ENCODE data around the gene NAP1L4. TPM values are rescaled to one million over a fixed set of nuclear protein-coding genes. Genes with fewer than 3 reads are reported as not detected.

The NAP1L4 gene
- total and polyA plus RNA-seq, 2 of the 8 experiments (the other 6 are each of a cell fraction or from before 2014, with no cell fraction given) = 75.8 to 194 TPM

GRCh38 chr11:2940147-2940920 is 51.8 kb downstream of the NAP1L4 start:
- no peak overlapping the region for H3K4ac ChIP-seq (replicated peaks; ENCODE audit: insufficient read length, low read depth, low read length)
- ChIA-PET CTCF (ENCODE audit: partially characterized antibody) (interaction anchor here (1.1 to 4.9 kb wide), 4 partner anchors 9 to 137 kb away, joined by 3 to 33 read pairs (median 4); partner anchors contain the start of gene PHLDA2), POLR2A (ENCODE audit: partially characterized antibody) (interaction anchor here (0.6 to 1.7 kb wide), 5 partner anchors 10 to 56 kb away, joined by 3 to 12 read pairs (median 5); partner anchors contain the start of gene PHLDA2)
- H2BK5ac ChIP-seq (ENCODE audit: low read depth, low read length) = no peak overlapping the region
- DNase-seq (ENCODE audit: low read depth in 1 of 2, low spot score in 2 of 2) (no peak), FAIRE-seq (no peak)
- H2BK15ac ChIP-seq (ENCODE audit: low read length) = no peak overlapping the region
- no peak overlapping the region for H3K56ac ChIP-seq (replicated peaks; ENCODE audit: insufficient read length, low read depth, low read length)
- peaks cover 0 to 14% (median 6%) of the 10 kb centered on the region in 4 experiments; a peak in 6 of 7 replicates for H3K4me1 ChIP-seq (replicated peaks in 1 of 4; ENCODE audit: control insufficient read depth in 3 of 4, insufficient read depth in 4 of 4, low read length in 3 of 4)
- TF ChIP-seq POLR2A (IDR thresholded peaks at IDR 0.05; ENCODE audit: control extremely low read depth in 1 of 2, low read depth in 2 of 2, low read length in 2 of 2) = no peak; a peak in 1 of 3 replicates
- peak; percentile 34; the same call in 1 of the 2 replicates for TF ChIP-seq MAFK (IDR thresholded peaks at IDR 0.05; ENCODE audit: low read depth, low read length)
- TF ChIP-seq RAD21 (IDR thresholded peaks at IDR 0.05 in 1 of 2, conservative IDR thresholded peaks at IDR 0.05 in 1 of 2; ENCODE audit: low read depth in 2 of 2, low read length in 2 of 2) = no peak
- no peak for TF ChIP-seq SIRT6 (IDR thresholded peaks at IDR 0.05; ENCODE audit: low read length)
- TF ChIP-seq POU5F1 (IDR thresholded peaks at IDR 0.05; ENCODE audit: low read depth, low read length) = no peak
- 0 out of 2 replicates have a peak, but pooled peaks have one; percentile 16 for TF ChIP-seq BACH1 (IDR thresholded peaks at IDR 0.05; ENCODE audit: low read length)
- H4K20me1 ChIP-seq (replicated peaks in 1 of 2; ENCODE audit: control insufficient read depth in 1 of 2, insufficient read depth in 2 of 2, low read length in 2 of 2) = peaks cover 6 to 16% of the 10 kb centered on the region in 2 experiments
- peak overlapping the region; percentile 17; the same call in 1 of the 2 replicates for H2BK12ac ChIP-seq (ENCODE audit: low read depth, low read length)
- no peak overlapping the region for H3K9ac ChIP-seq (replicated peaks in 1 of 4; ENCODE audit: extremely low read depth in 1 of 4, low read depth in 3 of 4, low read length in 3 of 4)
- no peak overlapping the region for H3K4me2 ChIP-seq (ENCODE audit: insufficient read depth in 1 of 2, low read depth in 2 of 2, low read length in 2 of 2)
- H3K23me2 ChIP-seq (ENCODE audit: low read depth, low read length) = no peaks in the 10 kb centered on the region
- no peak overlapping the region for H4K5ac ChIP-seq (ENCODE audit: insufficient read length, low read depth, low read length)
- no peak overlapping the region for H3K18ac ChIP-seq (ENCODE audit: extremely low read depth, low read length)
- H3K23ac ChIP-seq (ENCODE audit: insufficient read length) = no peak overlapping the region
- no peaks in the 10 kb centered on the region for H3K79me2 ChIP-seq (ENCODE audit: control insufficient read depth in 1 of 2, insufficient read depth in 2 of 2, low read length in 2 of 2)
- H3K27ac ChIP-seq (ENCODE audit: low read depth, low read length) = no peak overlapping the region
- no peak overlapping the region for H2AK5ac ChIP-seq (ENCODE audit: low read depth, low read length)
- WGBS, 2 experiments (ENCODE audit: extremely low coverage in 1 of 2, insufficient coverage in 1 of 2, insufficient read length in 1 of 2, insufficient replicate concordance in 2 of 2, low coverage in 1 of 2, low lambda C conversion rate in 2 of 2, missing lambda C conversion rate in 1 of 2) = 88% methylated on average over 15 of the region's 16 CpGs; no CpG with 5 or more reads in 1 of the 2 experiments
- H3K9me3 ChIP-seq (ENCODE audit: insufficient read depth in 2 of 2, low read depth in 1 of 2, low read length in 1 of 2) = peaks cover 16 to 26% of the 10 kb centered on the region in 2 experiments
- peaks cover 3% of the 10 kb centered on the region; the same call in 1 of the 2 replicates for H3K79me1 ChIP-seq (ENCODE audit: low read depth, low read length)
- H3K27me3 ChIP-seq (replicated peaks in 1 of 4; ENCODE audit: control insufficient read depth in 3 of 4, extremely low read depth in 1 of 4, insufficient read depth in 3 of 4, low read length in 3 of 4) = no peaks in the 10 kb centered on the region
- no peak overlapping the region for H2AFZ ChIP-seq (ENCODE audit: low read length)
- no peak overlapping the region for H3K14ac ChIP-seq (ENCODE audit: insufficient read length)
- no peak overlapping the region for H2BK120ac ChIP-seq (replicated peaks; ENCODE audit: low read depth, low read length)
- H3K36me3 ChIP-seq (ENCODE audit: control insufficient read depth in 2 of 4, insufficient read depth in 4 of 4, low read length in 3 of 4) = peaks cover 7 to 13% (median 10%) of the 10 kb centered on the region in 4 experiments; a peak in 6 of 8 replicates
- H2BK20ac ChIP-seq (ENCODE audit: low read length) = no peak overlapping the region
- H4K8ac ChIP-seq (ENCODE audit: extremely low read depth, insufficient read depth, low read length) = no peak overlapping the region; the same call in none of the 2 replicates
- no peak overlapping the region for H4K91ac ChIP-seq (replicated peaks; ENCODE audit: insufficient read length, low read length)
- H3K4me3 ChIP-seq (ENCODE audit: extremely low read depth in 1 of 4, insufficient read depth in 2 of 4, low read depth in 3 of 4, low read length in 4 of 4) = no peak overlapping the region

Data from H1 (cell line).